ENCODE measurements around the gene MYG1.

DNA sequence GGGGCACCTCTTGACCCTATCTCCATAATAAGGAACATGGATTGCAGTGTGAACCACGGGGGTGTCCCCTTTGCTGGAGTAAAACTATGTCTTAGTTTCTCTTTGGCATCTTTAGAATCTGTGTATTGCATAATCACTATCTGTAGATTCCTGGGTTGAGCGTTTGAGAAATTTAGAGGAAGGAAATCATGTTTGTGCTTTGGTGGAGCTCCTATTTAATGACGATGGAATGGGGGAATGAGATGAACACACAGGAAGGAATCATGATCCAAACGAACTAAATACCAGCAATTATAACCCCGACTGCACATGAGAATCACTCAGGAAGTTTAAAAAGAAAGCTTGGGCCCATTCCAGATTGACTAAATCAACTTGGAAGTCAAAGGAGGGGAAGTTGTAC lies 1.3 kb upstream of the MYG1 start:
- TF ChIP-seq, protein P1, sequence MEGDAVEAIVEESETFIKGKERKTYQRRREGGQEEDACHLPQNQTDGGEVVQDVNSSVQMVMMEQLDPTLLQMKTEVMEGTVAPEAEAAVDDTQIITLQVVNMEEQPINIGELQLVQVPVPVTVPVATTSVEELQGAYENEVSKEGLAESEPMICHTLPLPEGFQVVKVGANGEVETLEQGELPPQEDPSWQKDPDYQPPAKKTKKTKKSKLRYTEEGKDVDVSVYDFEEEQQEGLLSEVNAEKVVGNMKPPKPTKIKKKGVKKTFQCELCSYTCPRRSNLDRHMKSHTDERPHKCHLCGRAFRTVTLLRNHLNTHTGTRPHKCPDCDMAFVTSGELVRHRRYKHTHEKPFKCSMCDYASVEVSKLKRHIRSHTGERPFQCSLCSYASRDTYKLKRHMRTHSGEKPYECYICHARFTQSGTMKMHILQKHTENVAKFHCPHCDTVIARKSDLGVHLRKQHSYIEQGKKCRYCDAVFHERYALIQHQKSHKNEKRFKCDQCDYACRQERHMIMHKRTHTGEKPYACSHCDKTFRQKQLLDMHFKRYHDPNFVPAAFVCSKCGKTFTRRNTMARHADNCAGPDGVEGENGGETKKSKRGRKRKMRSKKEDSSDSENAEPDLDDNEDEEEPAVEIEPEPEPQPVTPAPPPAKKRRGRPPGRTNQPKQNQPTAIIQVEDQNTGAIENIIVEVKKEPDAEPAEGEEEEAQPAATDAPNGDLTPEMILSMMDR (conservative IDR thresholded peaks at IDR 0.05): no peak
- TF ChIP-seq EZH2 (IDR thresholded peaks at IDR 0.05; ENCODE audit: low read depth): no peak
